K562 (cell line): ENCODE data around the gene ARPC1A. TPM values are rescaled to one million over a fixed set of nuclear protein-coding genes. Genes with fewer than 3 reads are reported as not detected.

ENCODE experiments used
- BRD4 ChIP-seq: fragments of 200-600 bp; sonication (generic); IDR thresholded peaks from 2 replicates; pipeline ENCODE4 v1.6.1; 2017; ENCODE audit warnings: inconsistent platforms
- CBFA2T3 ChIP-seq: fragments of 450-650 bp; IDR thresholded peaks from 2 replicates; pipeline ENCODE4 v1.6.1; 2017
- CEBPB ChIP-seq: fragments of 450-650 bp; IDR thresholded peaks from 2 replicates; pipeline ENCODE4 v1.6.1; 2016; ENCODE audit warnings: missing genetic modification characterization, missing compliant biosample characterization
- CHCHD3 ChIP-seq: fragments of 250-450 bp; sonication (Bioruptor Pico); IDR thresholded peaks from 2 replicates; pipeline ENCODE4 v2.1.2; 2022; ENCODE audit warnings: mild to moderate bottlenecking
- DMBX1 ChIP-seq: fragments of 250-450 bp; sonication (Bioruptor Pico); IDR thresholded peaks from 2 replicates; pipeline ENCODE4 v1.8.0; 2022; ENCODE audit warnings: inconsistent platforms, mild to moderate bottlenecking, moderate library complexity, borderline replicate concordance
- DPF2 ChIP-seq: fragments of 450-650 bp; IDR thresholded peaks from 2 replicates; pipeline ENCODE4 v1.6.1; 2016
- ELF4 ChIP-seq: fragments of 450-650 bp; formaldehyde crosslinking; IDR thresholded peaks from 2 replicates; pipeline ENCODE4 v1.4.0; 2022; ENCODE audit warnings: missing genetic modification characterization
- ETS2 ChIP-seq: IDR thresholded peaks from 2 replicates; pipeline ENCODE4 v1.6.1; 2016; ENCODE audit warnings: borderline replicate concordance, missing genetic modification characterization, mild to moderate bottlenecking, moderate library complexity, missing compliant biosample characterization; ENCODE audit not compliant: poor library complexity, severe bottlenecking
- HDGF ChIP-seq: fragments of 450-650 bp; IDR thresholded peaks from 2 replicates; pipeline ENCODE4 v1.6.1; 2016
- JUN ChIP-seq, 2 experiments: sonication (generic) in 1 of 2; formaldehyde crosslinking in 1 of 2; IDR thresholded peaks; 2 replicates each; pipeline versions ENCODE4 v1.6.1 to v1.8.0; 2012 to 2022; ENCODE audit warnings: borderline replicate concordance in 2 of 2, mild to moderate bottlenecking in 2 of 2, improper control_type of control experiment in 1 of 2, low read depth in 1 of 2, low read length in 1 of 2, missing genetic modification reagents in 1 of 2
- KDM5B ChIP-seq: fragments of 200-600 bp; sonication (generic); IDR thresholded peaks from 2 replicates; pipeline ENCODE4 v1.6.1; 2012; ENCODE audit warnings: low read depth, mild to moderate bottlenecking, moderate library complexity, low read length, control low read depth, inconsistent platforms; ENCODE audit not compliant: insufficient replicate concordance
- KLF6 ChIP-seq: fragments of 250-450 bp; sonication (Bioruptor Pico); IDR thresholded peaks from 2 replicates; pipeline ENCODE4 v1.4.0; 2020; ENCODE audit warnings: mild to moderate bottlenecking, moderate library complexity, borderline replicate concordance
- MEF2A ChIP-seq: IDR thresholded peaks from 2 replicates; pipeline ENCODE4 v1.6.1; 2011; ENCODE audit warnings: low read depth, mild to moderate bottlenecking, low read length, moderate library complexity; ENCODE audit not compliant: control insufficient read depth
- MTA2 ChIP-seq: fragments of 450-650 bp; IDR thresholded peaks from 2 replicates; pipeline ENCODE4 v1.6.1; 2016; ENCODE audit warnings: low read depth
- NELFE ChIP-seq: IDR thresholded peaks from 2 replicates; pipeline ENCODE4 v1.6.1; 2011; ENCODE audit warnings: mild to moderate bottlenecking; ENCODE audit not compliant: insufficient read depth, insufficient read length
- NFE2 ChIP-seq: IDR thresholded peaks from 2 replicates; pipeline ENCODE4 v1.6.1; 2014; ENCODE audit warnings: antibody characterized with exemption, low read depth
- PHF21A ChIP-seq: fragments of 450-650 bp; IDR thresholded peaks from 2 replicates; pipeline ENCODE4 v1.6.1; 2017; ENCODE audit warnings: low read depth, borderline replicate concordance
- POLR2G ChIP-seq: fragments of 200-400 bp; formaldehyde crosslinking; IDR thresholded peaks from 2 replicates; pipeline ENCODE4 v1.6.1; 2017; ENCODE audit warnings: low read depth, mild to moderate bottlenecking, antibody characterized with exemption, low read length, moderate library complexity
- RBFOX2 ChIP-seq: fragments of 200-400 bp; formaldehyde crosslinking; IDR thresholded peaks from 2 replicates; pipeline ENCODE4 v1.6.1; 2017; ENCODE audit warnings: low read depth, mild to moderate bottlenecking, low read length, moderate library complexity
- SOX6 ChIP-seq: fragments of 450-650 bp; IDR thresholded peaks from 2 replicates; pipeline ENCODE4 v1.6.1; 2014; ENCODE audit warnings: mild to moderate bottlenecking
- SPI1 ChIP-seq: IDR thresholded peaks from 2 replicates; pipeline ENCODE4 v1.6.1; 2011; ENCODE audit warnings: low read depth, low read length, control low read depth, borderline replicate concordance
- SRF ChIP-seq, 2 experiments: fragments of 250-450, 450-650 bp in 1 of 2; sonication (Bioruptor Pico) in 1 of 2; sonication (generic) in 1 of 2; formaldehyde crosslinking; IDR thresholded peaks; 2 replicates each; pipeline versions ENCODE4 v1.5.0 to v1.5.1; 2020 to 2022; ENCODE audit warnings: mild to moderate bottlenecking in 1 of 2, missing genetic modification reagents in 1 of 2
- TAF15 ChIP-seq: fragments of 200-400 bp; formaldehyde crosslinking; IDR thresholded peaks from 2 replicates; pipeline ENCODE4 v1.6.1; 2017; ENCODE audit warnings: mild to moderate bottlenecking, low read depth, low read length, moderate library complexity
- TCF7 ChIP-seq: sonication (generic); IDR thresholded peaks from 2 replicates; pipeline ENCODE4 v1.6.1; 2016; ENCODE audit warnings: antibody characterized with exemption, borderline replicate concordance
- XRCC5 ChIP-seq: fragments of 200-400 bp; formaldehyde crosslinking; IDR thresholded peaks from 2 replicates; pipeline ENCODE4 v1.6.1; 2017; ENCODE audit warnings: low read depth, mild to moderate bottlenecking, low read length
- ZNF165 ChIP-seq: fragments of 250-450 bp; sonication (Bioruptor Pico); IDR thresholded peaks from 2 replicates; pipeline ENCODE4 v1.4.0; 2020; ENCODE audit warnings: borderline replicate concordance
- ZNF224 ChIP-seq: sonication (generic); formaldehyde crosslinking; IDR thresholded peaks from 2 replicates; pipeline ENCODE4 v1.8.0; 2022; ENCODE audit warnings: mild to moderate bottlenecking, missing genetic modification reagents
- ZNF274 ChIP-seq: IDR thresholded peaks from 2 replicates; pipeline ENCODE4 v1.6.1; 2011; ENCODE audit warnings: low read depth, mild to moderate bottlenecking, low read length, moderate library complexity, borderline replicate concordance
- ZNF431 ChIP-seq: sonication (generic); formaldehyde crosslinking; IDR thresholded peaks from 2 replicates; pipeline ENCODE4 v1.8.0; 2022; ENCODE audit warnings: mild to moderate bottlenecking, missing genetic modification reagents
- ZNF561 ChIP-seq: fragments of 450-650 bp; formaldehyde crosslinking; conservative IDR thresholded peaks from 2 replicates; pipeline ENCODE4 v1.4.0; 2020; ENCODE audit warnings: mild to moderate bottlenecking, moderate library complexity
- ZNF780A ChIP-seq: fragments of 250-450 bp; sonication (Bioruptor Pico); IDR thresholded peaks from 2 replicates; pipeline ENCODE4 v1.5.0; 2021; ENCODE audit warnings: mild to moderate bottlenecking
- polyA plus RNA-seq, 8 experiments: library from polyadenylated mRNA; depleted of rRNA in 4 of 8; stranded (reverse) in 5 of 8; unstranded in 3 of 8; fragments of >200 nt; fragmentation: Nextera tagmentation in 2 of 8; fragmentation: Illumina TruSeq in 1 of 8; extraction: Ambion mirVana in 2 of 8; extraction: Trizol in 1 of 8; gene quantifications; 2 replicates each; pipeline versions ENCODE4 v1.2.1 to v1.2.3, GENCODE V29; 2011 to 2014; ENCODE audit warnings: inconsistent platforms in 1 of 8, missing spikeins in 1 of 8
- total RNA-seq, 7 experiments: library from RNA; depleted of rRNA in 6 of 7; stranded (reverse); fragments of >200 nt in 6 of 7; fragmentation: Illumina TruSeq in 2 of 7; extraction: Trizol in 2 of 7; gene quantifications; 2 replicates each; pipeline versions ENCODE4 v1.2.1 to v1.2.3, GENCODE V29; 2011 to 2021; ENCODE audit warnings: low replicate concordance in 1 of 7
- TF ChIP-seq, protein P1 (sequence below): IDR thresholded peaks from 2 replicates; pipeline ENCODE4 v1.6.1; 2014; ENCODE audit warnings: antibody characterized with exemption

The ARPC1A gene
- total and polyA plus RNA-seq, 9 of the 15 experiments (the other 6 are each of a cell fraction or from before 2014, with no cell fraction given), result 39.5 to 151 (median 86.1) TPM

DNA sequence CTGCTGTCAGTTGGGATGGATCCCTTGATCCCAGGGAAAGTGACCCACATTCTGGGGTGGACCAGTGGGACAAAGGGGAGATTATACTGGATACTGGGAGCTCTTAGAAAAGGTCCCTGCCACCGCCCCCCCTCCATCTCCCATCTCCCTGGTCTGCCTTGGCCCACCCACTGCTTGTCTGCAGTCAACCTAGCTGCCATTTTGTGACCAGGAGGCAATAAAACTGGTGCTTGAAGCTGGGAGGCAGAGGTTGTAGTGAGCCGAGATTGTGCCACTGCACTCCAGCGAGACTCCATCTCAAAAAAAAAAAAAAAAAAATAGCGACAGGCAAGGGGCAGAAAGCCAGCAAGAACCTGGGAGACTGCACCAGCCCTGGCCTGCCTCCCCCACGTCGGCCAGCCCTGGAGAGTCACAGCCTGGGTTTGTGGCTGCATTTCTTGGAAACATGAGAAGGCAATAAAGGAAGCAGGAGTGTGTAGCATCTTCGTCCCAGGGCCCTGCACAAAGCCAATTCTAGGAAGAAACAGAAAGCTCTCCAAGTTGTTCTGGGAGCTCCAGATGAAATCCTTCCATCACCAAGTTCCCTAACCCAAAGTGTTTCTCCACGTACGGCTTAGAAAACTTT is 44.2 kb downstream of the ARPC1A start (continued):
- no peak for TF ChIP-seq BRD4
- TF ChIP-seq PHF21A, result peak; percentile 59; the same call in 1 of the 2 replicates
- no peak for TF ChIP-seq POLR2G
- TF ChIP-seq XRCC5, result no peak
- no peak for TF ChIP-seq ZNF780A (CRISPR knock-in tag)
- TF ChIP-seq ZNF431 (CRISPR knock-in tag), result no peak
- no peak for TF ChIP-seq MTA2
- no peak for TF ChIP-seq ETS2 (tag)
- no peak for TF ChIP-seq RBFOX2
- peak; percentile 73 for TF ChIP-seq DPF2
- TF ChIP-seq CHCHD3 (CRISPR knock-in tag), result no peak
- no peak for TF ChIP-seq ZNF224 (CRISPR knock-in tag)
- TF ChIP-seq TCF7, result no peak
- TF ChIP-seq CEBPB, result no peak
- TF ChIP-seq ZNF165 (CRISPR knock-in tag), result no peak
- TF ChIP-seq DMBX1 (CRISPR knock-in tag), result no peak
- TF ChIP-seq JUN (IDR thresholded peaks at IDR 0.05; ENCODE audit: borderline replicate concordance, low read depth, low read length), result 0 out of 2 replicates have a peak, but pooled peaks have one; percentile 12
- no peak for TF ChIP-seq JUN (CRISPR knock-in tag; IDR thresholded peaks at IDR 0.05; ENCODE audit: borderline replicate concordance)
- peak; percentile 86 for TF ChIP-seq NFE2
- TF ChIP-seq ZNF274, result no peak
- no peak for TF ChIP-seq KDM5B
- no peak for TF ChIP-seq NELFE
- TF ChIP-seq, protein P1, sequence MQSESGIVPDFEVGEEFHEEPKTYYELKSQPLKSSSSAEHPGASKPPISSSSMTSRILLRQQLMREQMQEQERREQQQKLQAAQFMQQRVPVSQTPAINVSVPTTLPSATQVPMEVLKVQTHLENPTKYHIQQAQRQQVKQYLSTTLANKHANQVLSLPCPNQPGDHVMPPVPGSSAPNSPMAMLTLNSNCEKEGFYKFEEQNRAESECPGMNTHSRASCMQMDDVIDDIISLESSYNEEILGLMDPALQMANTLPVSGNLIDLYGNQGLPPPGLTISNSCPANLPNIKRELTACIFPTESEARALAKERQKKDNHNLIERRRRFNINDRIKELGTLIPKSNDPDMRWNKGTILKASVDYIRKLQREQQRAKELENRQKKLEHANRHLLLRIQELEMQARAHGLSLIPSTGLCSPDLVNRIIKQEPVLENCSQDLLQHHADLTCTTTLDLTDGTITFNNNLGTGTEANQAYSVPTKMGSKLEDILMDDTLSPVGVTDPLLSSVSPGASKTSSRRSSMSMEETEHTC, result no peak
- peak; percentile 67 for TF ChIP-seq SOX6
- TF ChIP-seq KLF6 (CRISPR knock-in tag), result no peak
- TF ChIP-seq SRF (CRISPR knock-in tag; IDR thresholded peaks at IDR 0.05), result no peak
- no peak for TF ChIP-seq SPI1
- TF ChIP-seq HDGF, result no peak
- no peak for TF ChIP-seq ELF4 (CRISPR knock-in tag)
- TF ChIP-seq TAF15, result no peak
- TF ChIP-seq CBFA2T3, result peak; percentile 46
- no peak for TF ChIP-seq MEF2A
- no peak for TF ChIP-seq ZNF561
